Activated CD4-positive, alpha-beta T cell treated with anti-CD3 and anti-CD28 coated beads, Interleukin-2, amount 10 ng/mL, durations not matched to agents 7 days and 5 days (primary cell): Measurements from ENCODE around the gene OSBPL10. TPM values are rescaled to one million over a fixed set of nuclear protein-coding genes. Genes with fewer than 3 reads are reported as not detected.

Experiments
- CTCF ChIA-PET: fragments of 350-600 bp; sonication (Branson Sonifier 250); formaldehyde crosslinking; loops from one replicate; lab custom pipeline; 2021; ENCODE audit warnings: antibody characterized with exemption; lab: Charles Lee
- POLR2A ChIA-PET: fragments of 350-600 bp; sonication (Branson Sonifier 250); formaldehyde crosslinking; loops from one replicate; lab custom pipeline; 2021; ENCODE audit warnings: antibody characterized with exemption; lab: Charles Lee
- DNase-seq: peaks from one replicate; pipeline ENCODE4 v3.0.0-alpha.2; 2020
- H3K27ac Mint-ChIP-seq: one replicate; pipeline ENCODE4 v1.8.0; 2021; ENCODE audit warnings: mild to moderate bottlenecking, moderate library complexity, mixed read lengths
- H3K27me3 Mint-ChIP-seq: one replicate; pipeline ENCODE4 v1.8.0; 2021; ENCODE audit warnings: mixed read lengths
- H3K36me3 Mint-ChIP-seq: one replicate; pipeline ENCODE4 v1.8.0; 2021; ENCODE audit warnings: low read depth, mixed read lengths
- H3K4me1 Mint-ChIP-seq: one replicate; pipeline ENCODE4 v1.8.0; 2021; ENCODE audit warnings: mixed read lengths
- H3K4me3 Mint-ChIP-seq: one replicate; pipeline ENCODE4 v1.8.0; 2021; ENCODE audit warnings: mild to moderate bottlenecking, moderate library complexity, mixed read lengths
- H3K9me3 Mint-ChIP-seq: one replicate; pipeline ENCODE4 v1.8.0; 2021; ENCODE audit warnings: mixed read lengths
- total RNA-seq, 2 experiments: library from RNA; stranded (reverse); gene quantifications; one replicate each; pipeline ENCODE4 v1.2.3, GENCODE V29; 2021

OSBPL10 gene
- total RNA-seq, 2 experiments from 2014 or later = 0.89 to 1.1 TPM

GRCh38 chr3:31946484-31947081 is 34.5 kb downstream of the OSBPL10 start:
- peaks cover 9% of the 10 kb centered on the region for H3K27me3 Mint-ChIP-seq

DNA sequence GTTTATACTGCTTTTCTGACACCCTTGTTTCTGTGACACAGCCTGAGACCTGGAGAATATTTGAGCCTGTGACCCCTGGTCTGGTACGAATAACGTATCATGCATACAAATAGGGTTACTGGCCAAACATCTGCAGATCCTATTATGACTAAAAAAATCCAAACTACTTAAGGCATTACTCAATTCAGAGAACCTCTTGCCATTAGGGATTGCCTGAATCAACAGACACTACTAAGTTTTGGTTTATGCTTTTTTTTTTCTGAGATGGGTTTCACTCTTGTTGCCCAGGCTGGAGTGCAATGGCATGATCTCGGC is 35.4 kb downstream of the OSBPL10 start:
- DNase-seq = no peak

More at GRCh38 chr3:31946484-31947081, 34.5 kb downstream of the OSBPL10 start:
- no peak overlapping the region for H3K4me3 Mint-ChIP-seq
- no peak for DNase-seq
- ChIA-PET CTCF (no interaction called here), POLR2A (no interaction called here)
- H3K9me3 Mint-ChIP-seq = peaks cover 2% of the 10 kb centered on the region
- peaks cover 2% of the 10 kb centered on the region for H3K36me3 Mint-ChIP-seq
- no peak overlapping the region for H3K27ac Mint-ChIP-seq
- H3K4me1 Mint-ChIP-seq = no peaks in the 10 kb centered on the region

DNA sequence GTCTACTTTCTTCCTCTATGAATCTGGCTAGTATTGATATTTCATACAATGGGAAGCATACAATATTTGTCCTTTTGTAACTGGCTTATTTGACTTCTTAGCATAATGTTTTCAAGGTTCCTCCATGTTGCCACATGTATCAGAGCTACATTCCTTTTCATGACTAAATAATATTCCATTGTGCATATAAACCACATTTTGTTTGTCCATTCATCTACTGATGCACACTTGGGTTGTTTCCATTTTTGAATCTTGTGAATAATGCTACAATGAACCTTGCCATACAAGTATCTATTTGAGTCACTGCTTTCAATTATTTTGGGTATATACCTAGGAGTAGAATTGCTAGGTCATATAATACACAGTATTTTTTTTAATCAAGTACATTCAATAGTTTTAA is 38.0 kb downstream of the OSBPL10 start:
- DNase-seq = no peak
- Mint-ChIP-seq H3K4me3 (no peak overlapping the region), H3K9me3 (peaks cover 2% of the 10 kb centered on the region), H3K27me3 (no peaks in the 10 kb centered on the region), H3K27ac (no peak overlapping the region), H3K36me3 (no peaks in the 10 kb centered on the region), H3K4me1 (no peaks in the 10 kb centered on the region)
- CTCF ChIA-PET = no interaction called here
- POLR2A ChIA-PET = no interaction called here

More for the DNA sequence above, 35.4 kb downstream of the OSBPL10 start:
- H3K27ac Mint-ChIP-seq = no peak overlapping the region
- peaks cover 2% of the 10 kb centered on the region for H3K9me3 Mint-ChIP-seq
- no peak overlapping the region for H3K4me3 Mint-ChIP-seq
- peaks cover 6% of the 10 kb centered on the region for H3K27me3 Mint-ChIP-seq
- peaks cover 2% of the 10 kb centered on the region for H3K36me3 Mint-ChIP-seq
- ChIA-PET CTCF (no interaction called here), POLR2A (no interaction called here)
- no peaks in the 10 kb centered on the region for H3K4me1 Mint-ChIP-seq

- H3K9me3 Mint-ChIP-seq = peaks cover 2% of the 10 kb centered on the region
- POLR2A ChIA-PET = no interaction called here
- H3K27ac Mint-ChIP-seq = no peak overlapping the region
- CTCF ChIA-PET = no interaction called here
- no peaks in the 10 kb centered on the region for H3K4me1 Mint-ChIP-seq
- H3K36me3 Mint-ChIP-seq = no peaks in the 10 kb centered on the region
- no peak for DNase-seq
- no peak overlapping the region for H3K4me3 Mint-ChIP-seq
- no peaks in the 10 kb centered on the region for H3K27me3 Mint-ChIP-seq
Observed at GRCh38 chr3:31942446-31942845, 38.6 kb downstream of the OSBPL10 start.

DNA sequence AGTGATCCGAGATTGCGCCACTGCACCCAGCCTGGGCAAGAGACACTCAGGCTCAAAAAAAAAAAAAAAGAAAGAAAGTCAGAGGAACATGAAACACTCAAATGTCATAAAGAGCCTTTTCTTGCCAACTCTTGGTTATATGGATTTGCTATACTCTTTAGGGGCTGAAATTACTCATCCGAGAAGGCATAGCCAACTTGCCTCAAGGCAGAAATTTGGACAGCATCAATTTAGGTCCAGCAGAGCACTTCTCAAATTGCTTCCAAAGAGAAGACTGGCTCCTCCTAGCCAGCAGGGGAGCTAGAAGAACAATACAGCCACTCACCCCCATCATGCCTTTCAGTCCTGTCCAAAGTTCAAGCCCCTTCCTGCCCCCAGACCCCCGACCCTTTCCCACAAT is 43.8 kb downstream of the OSBPL10 start:
- Mint-ChIP-seq H3K36me3 (no peaks in the 10 kb centered on the region), H3K27ac (no peak overlapping the region), H3K4me3 (no peak overlapping the region), H3K4me1 (peaks cover 10% of the 10 kb centered on the region), H3K9me3 (no peaks in the 10 kb centered on the region), H3K27me3 (peaks cover 2% of the 10 kb centered on the region)
- no peak for DNase-seq
- CTCF ChIA-PET = no interaction called here
- POLR2A ChIA-PET = no interaction called here

- CTCF ChIA-PET = no interaction called here
- Mint-ChIP-seq H3K4me1 (peaks cover 10% of the 10 kb centered on the region), H3K4me3 (no peak overlapping the region), H3K27me3 (peaks cover 2% of the 10 kb centered on the region), H3K27ac (no peak overlapping the region), H3K9me3 (no peaks in the 10 kb centered on the region), H3K36me3 (no peaks in the 10 kb centered on the region)
- POLR2A ChIA-PET = no interaction called here
- no peak for DNase-seq
Observed at GRCh38 chr3:31936420-31937060, 44.5 kb downstream of the OSBPL10 start.

DNA sequence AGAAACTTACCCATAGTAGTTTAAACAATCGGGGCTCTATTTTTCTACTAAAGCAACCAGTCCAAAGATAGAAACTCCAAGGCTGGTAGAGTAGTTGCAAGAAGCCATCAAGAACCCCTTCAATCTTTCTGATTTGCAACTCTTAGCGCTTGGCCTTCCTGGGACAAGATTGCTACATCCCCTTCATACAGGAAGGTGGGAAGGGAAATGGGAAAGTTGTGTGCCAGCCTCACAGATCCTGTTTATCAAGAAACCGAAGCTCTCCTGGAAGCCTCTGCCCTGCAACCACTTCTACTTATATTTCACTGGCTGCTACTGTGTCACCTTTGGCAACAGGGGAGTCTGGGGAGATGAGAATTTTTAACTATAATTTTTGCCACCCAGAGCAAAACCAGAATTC is 46.2 kb downstream of the OSBPL10 start:
- Mint-ChIP-seq H3K36me3 (no peaks in the 10 kb centered on the region), H3K9me3 (no peaks in the 10 kb centered on the region), H3K4me3 (no peak overlapping the region), H3K4me1 (peaks cover 10% of the 10 kb centered on the region), H3K27me3 (peaks cover 2% of the 10 kb centered on the region), H3K27ac (no peak overlapping the region)
- ChIA-PET POLR2A (no interaction called here), CTCF (interaction anchor here (0.9 to 1.4 kb wide), 2 partner anchors 12 to 16 kb away, joined by 3 to 4 read pairs; no protein-coding TSS in a partner anchor)
- no peak for DNase-seq

- Mint-ChIP-seq H3K27me3 (peaks cover 2% of the 10 kb centered on the region), H3K36me3 (no peaks in the 10 kb centered on the region), H3K9me3 (no peaks in the 10 kb centered on the region), H3K27ac (no peak overlapping the region), H3K4me1 (peaks cover 10% of the 10 kb centered on the region), H3K4me3 (no peak overlapping the region)
- ChIA-PET POLR2A (no interaction called here), CTCF (interaction anchor here (0.9 to 1.4 kb wide), 2 partner anchors 11 to 17 kb away, joined by 3 to 4 read pairs; no protein-coding TSS in a partner anchor)
- DNase-seq = peak; percentile 12
Observed at GRCh38 chr3:31934018-31934417, 47.0 kb downstream of the OSBPL10 start.

- Mint-ChIP-seq H3K4me1 (peaks cover 10% of the 10 kb centered on the region), H3K4me3 (no peak overlapping the region), H3K36me3 (no peaks in the 10 kb centered on the region), H3K9me3 (no peaks in the 10 kb centered on the region), H3K27me3 (peaks cover 2% of the 10 kb centered on the region), H3K27ac (no peak overlapping the region)
- no peak for DNase-seq
- ChIA-PET CTCF (no interaction called here), POLR2A (no interaction called here)
Observed at GRCh38 chr3:31932990-31933389, 48.1 kb downstream of the OSBPL10 start.

DNA sequence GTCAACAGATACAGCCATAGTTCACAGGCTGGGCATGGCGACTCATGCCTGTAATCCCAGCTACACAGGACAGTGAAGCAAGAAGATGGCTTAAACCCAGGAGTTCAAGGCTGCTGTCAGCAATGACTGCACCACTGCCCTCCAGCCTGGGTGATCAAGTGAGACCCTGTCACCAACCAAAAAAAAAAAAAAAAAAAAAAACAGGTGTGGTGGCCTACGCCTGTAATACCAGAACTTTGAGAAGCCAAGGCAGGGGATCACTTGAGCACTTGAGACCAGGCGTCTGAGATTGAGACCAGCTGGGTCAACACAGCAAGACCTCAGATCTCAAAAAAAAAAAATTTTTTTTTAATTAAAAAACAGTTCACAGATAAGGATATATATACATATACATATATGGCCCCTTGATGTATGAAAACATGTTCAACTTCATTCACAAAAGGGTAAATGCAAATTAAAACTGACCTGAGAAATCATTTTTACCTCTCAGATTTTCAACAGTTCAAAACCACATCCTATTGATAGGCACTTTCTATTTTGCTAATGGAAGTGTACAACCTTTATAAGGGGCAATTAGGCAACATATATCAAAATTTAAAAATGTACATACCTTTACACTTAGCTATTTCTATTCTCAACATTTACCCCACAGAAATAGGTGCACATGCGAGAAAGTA is 51.1 kb downstream of the OSBPL10 start:
- ChIA-PET POLR2A (no interaction called here), CTCF (interaction anchor here (0.6 to 0.7 kb wide), 2 partner anchors 52 to 291 kb away, joined by 3 to 4 read pairs; no protein-coding TSS in a partner anchor)
- no peak for DNase-seq
- no peak overlapping the region for H3K27ac Mint-ChIP-seq
- peaks cover 20% of the 10 kb centered on the region for H3K4me1 Mint-ChIP-seq
- H3K36me3 Mint-ChIP-seq = no peaks in the 10 kb centered on the region
- H3K9me3 Mint-ChIP-seq = no peaks in the 10 kb centered on the region
- H3K4me3 Mint-ChIP-seq = no peak overlapping the region
- no peaks in the 10 kb centered on the region for H3K27me3 Mint-ChIP-seq

GRCh38 chr3:31927811-31928210 is 53.3 kb downstream of the OSBPL10 start:
- no peaks in the 10 kb centered on the region for H3K9me3 Mint-ChIP-seq
- no peaks in the 10 kb centered on the region for H3K36me3 Mint-ChIP-seq
- H3K4me1 Mint-ChIP-seq = peaks cover 10% of the 10 kb centered on the region
- POLR2A ChIA-PET = no interaction called here
- CTCF ChIA-PET = no interaction called here
- H3K27ac Mint-ChIP-seq = no peak overlapping the region
- no peak for DNase-seq
- no peaks in the 10 kb centered on the region for H3K27me3 Mint-ChIP-seq
- no peak overlapping the region for H3K4me3 Mint-ChIP-seq

DNA sequence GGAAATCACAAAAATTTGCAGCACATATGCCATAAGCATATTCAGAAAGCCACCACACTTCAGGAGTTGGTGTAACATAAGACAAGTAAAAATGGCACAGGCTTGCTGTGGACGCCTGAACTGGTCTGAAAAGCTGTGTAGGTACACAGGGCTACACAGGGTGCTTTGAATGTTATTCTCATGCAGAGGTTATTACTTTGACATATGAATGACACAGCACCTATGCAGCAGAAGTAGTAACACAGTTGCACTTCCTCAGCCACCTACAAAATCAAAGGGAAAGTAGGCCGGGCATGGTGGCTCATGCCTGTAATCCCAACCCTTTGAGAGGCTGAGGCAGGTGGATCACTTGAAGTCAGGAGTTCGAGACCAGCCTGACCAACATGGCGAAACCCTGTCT is 54.5 kb downstream of the OSBPL10 start:
- Mint-ChIP-seq H3K4me3 (no peak overlapping the region), H3K4me1 (peaks cover 14% of the 10 kb centered on the region), H3K27me3 (no peaks in the 10 kb centered on the region), H3K27ac (no peak overlapping the region), H3K36me3 (peaks cover 2% of the 10 kb centered on the region), H3K9me3 (peaks cover 4% of the 10 kb centered on the region)
- no peak for DNase-seq
- POLR2A ChIA-PET = no interaction called here
- CTCF ChIA-PET = interaction anchor here (0.5 kb wide), 1 partner anchor 41 kb away, joined by 3 read pairs; no protein-coding TSS in a partner anchor

- CTCF ChIA-PET = no interaction called here
Observed at GRCh38 chr3:31925271-31925630, 55.8 kb downstream of the OSBPL10 start.

More at GRCh38 chr3:31925271-31925630, 55.8 kb downstream of the OSBPL10 start:
- Mint-ChIP-seq H3K4me1 (peaks cover 19% of the 10 kb centered on the region), H3K4me3 (no peak overlapping the region), H3K36me3 (peaks cover 4% of the 10 kb centered on the region), H3K9me3 (peaks cover 14% of the 10 kb centered on the region), H3K27me3 (no peaks in the 10 kb centered on the region), H3K27ac (no peak overlapping the region)
- POLR2A ChIA-PET = no interaction called here
- no peak for DNase-seq
